Breast epithelium (tissue), 4 donors: ENCODE measurements around the gene GCGR. TPM values are rescaled to one million over a fixed set of nuclear protein-coding genes. Genes with fewer than 3 reads are reported as not detected.

Source experiments
- DNase-seq, 2 donors: peaks; one replicate each; pipeline ENCODE4 v3.0.0-alpha.2; 2019; ENCODE audit warnings: low spot score in 2 of 2
- H3K27ac ChIP-seq, 2 donors: fragments of 200-600 bp; sonication (generic) in 1 of 2; one replicate each; pipeline ENCODE4 v1.5.1; 2016 to 2019; ENCODE audit warnings: mild to moderate bottlenecking in 1 of 2
- H3K27me3 ChIP-seq, 2 donors: fragments of 200-600 bp; sonication (generic) in 1 of 2; one replicate each; pipeline versions ENCODE4 v1.5.1 to v1.6.0; 2017 to 2019; ENCODE audit warnings: control low read depth in 1 of 2, mild to moderate bottlenecking in 1 of 2
- H3K36me3 ChIP-seq: fragments of 200-600 bp; one replicate; pipeline ENCODE4 v1.5.1; 2019
- H3K4me1 ChIP-seq, 2 donors: fragments of 200-600 bp; sonication (generic); one replicate each; pipeline ENCODE4 v1.5.1; 2016 to 2019; ENCODE audit warnings: control low read depth in 1 of 2
- H3K4me3 ChIP-seq, 3 donors: fragments of 200-600 bp; sonication (generic); 1 replicate in 2 of 3; 2 replicates in 1 of 3; pipeline ENCODE4 v1.5.1; 2016 to 2019; ENCODE audit warnings: mild to moderate bottlenecking in 3 of 3, moderate library complexity in 2 of 3
- H3K9me3 ChIP-seq, 2 donors: fragments of 200-600 bp; sonication (generic) in 1 of 2; one replicate each; pipeline ENCODE4 v1.5.1; 2016 to 2019; ENCODE audit warnings: control low read depth in 1 of 2
- POLR2A ChIP-seq: fragments of 450-650 bp; IDR thresholded peaks from one replicate; pipeline ENCODE4 v1.6.1; 2016; ENCODE audit warnings: antibody characterized with exemption, mild to moderate bottlenecking, moderate library complexity
- POLR2AphosphoS5 ChIP-seq, 3 donors: sonication (generic); formaldehyde crosslinking; IDR thresholded peaks; one replicate each; pipeline ENCODE4 v1.6.1; 2017; ENCODE audit warnings: antibody characterized with exemption in 3 of 3
- intact Hi-C: fragments of 100-400 bp; cut with DNase I; formaldehyde crosslinking; loops from one replicate; pipeline ENCODE4 v1.15.1; 2023; ENCODE audit warnings: low total_unique reads
- total RNA-seq, 3 donors: library from RNA; depleted of rRNA; stranded (reverse); fragments of >200 nt; gene quantifications; one replicate each; pipeline ENCODE4 v1.1.0, GENCODE V29; 2016
- TF ChIP-seq, protein P1 (sequence below), 3 donors: fragments of 450-650 bp; IDR thresholded peaks; one replicate each; pipeline ENCODE4 v1.5.1; 2016 to 2017; ENCODE audit warnings: antibody characterized with exemption in 3 of 3, mild to moderate bottlenecking in 3 of 3, moderate library complexity in 3 of 3

The GCGR gene
- total RNA-seq, 3 donors from 2014 or later = not detected

GRCh38 chr17:81860756-81861568, 57.0 kb downstream of the GCGR start:
- H3K4me1 ChIP-seq = peaks cover 10 to 15% of the 10 kb centered on the region in 2 donors

GRCh38 chr17:81863123-81863675, 59.2 kb downstream of the GCGR start:
- Histone ChIP-seq H3K27me3 (no peaks in the 10 kb centered on the region), H3K36me3 (no peaks in the 10 kb centered on the region), H3K4me3 (no peak overlapping the region), H3K27ac (peak overlapping the region in 1 of 2 donors; percentile 33), H3K4me1 (peaks cover 10 to 20% of the 10 kb centered on the region in 2 donors), H3K9me3 (no peaks in the 10 kb centered on the region)
- intact Hi-C loops = no loop called here
- no peak for TF ChIP-seq POLR2A
- TF ChIP-seq, protein P1, sequence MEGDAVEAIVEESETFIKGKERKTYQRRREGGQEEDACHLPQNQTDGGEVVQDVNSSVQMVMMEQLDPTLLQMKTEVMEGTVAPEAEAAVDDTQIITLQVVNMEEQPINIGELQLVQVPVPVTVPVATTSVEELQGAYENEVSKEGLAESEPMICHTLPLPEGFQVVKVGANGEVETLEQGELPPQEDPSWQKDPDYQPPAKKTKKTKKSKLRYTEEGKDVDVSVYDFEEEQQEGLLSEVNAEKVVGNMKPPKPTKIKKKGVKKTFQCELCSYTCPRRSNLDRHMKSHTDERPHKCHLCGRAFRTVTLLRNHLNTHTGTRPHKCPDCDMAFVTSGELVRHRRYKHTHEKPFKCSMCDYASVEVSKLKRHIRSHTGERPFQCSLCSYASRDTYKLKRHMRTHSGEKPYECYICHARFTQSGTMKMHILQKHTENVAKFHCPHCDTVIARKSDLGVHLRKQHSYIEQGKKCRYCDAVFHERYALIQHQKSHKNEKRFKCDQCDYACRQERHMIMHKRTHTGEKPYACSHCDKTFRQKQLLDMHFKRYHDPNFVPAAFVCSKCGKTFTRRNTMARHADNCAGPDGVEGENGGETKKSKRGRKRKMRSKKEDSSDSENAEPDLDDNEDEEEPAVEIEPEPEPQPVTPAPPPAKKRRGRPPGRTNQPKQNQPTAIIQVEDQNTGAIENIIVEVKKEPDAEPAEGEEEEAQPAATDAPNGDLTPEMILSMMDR (IDR thresholded peaks at IDR 0.05) = no peak
- TF ChIP-seq POLR2AphosphoS5 (IDR thresholded peaks at IDR 0.05) = no peak
- no peak for DNase-seq

More at GRCh38 chr17:81860756-81861568, 57.0 kb downstream of the GCGR start:
- intact Hi-C loops = no loop called here
- Histone ChIP-seq H3K36me3 (no peaks in the 10 kb centered on the region), H3K27ac (peak overlapping the region; percentile 98), H3K27me3 (no peaks in the 10 kb centered on the region), H3K9me3 (no peaks in the 10 kb centered on the region), H3K4me3 (peak overlapping the region; percentile 93 to 100 (median 96))
- TF ChIP-seq POLR2A (peak; percentile 97), POLR2AphosphoS5 (IDR thresholded peaks at IDR 0.05) (peak; percentile 99 to 100 (median 100))
- TF ChIP-seq, protein P1 (IDR thresholded peaks at IDR 0.05) = peak; percentile 36 to 74 (median 57)
- DNase-seq = peak; percentile 99 to 100

Other genes with a start within 250 kb of the GCGR start
- gene NPLOC4, start 167.0 kb upstream of the GCGR start, total RNA-seq = 10 to 100 TPM; 56.0 to 69.0 (median 57.8) TPM
- gene TSPAN10, start 167.0 kb upstream of the GCGR start, total RNA-seq = 1 to 10 TPM in 2 of 3 donors, under 1 TPM in 1; 0.80 to 3.5 (median 2.6) TPM
- 1 to 10 TPM in 1 of 3 donors, not detected in 2; 1.9 TPM for gene PDE6G, start 147.6 kb upstream of the GCGR start, total RNA-seq
- gene OXLD1, start 137.5 kb upstream of the GCGR start, total RNA-seq = 10 to 100 TPM; 34.4 to 43.6 (median 42.6) TPM
- gene CCDC137, start 137.4 kb upstream of the GCGR start, total RNA-seq = 10 to 100 TPM in 2 of 3 donors, 1 to 10 TPM in 1; 8.6 to 14.4 (median 11.6) TPM
- gene ARL16, start 120.4 kb upstream of the GCGR start, total RNA-seq = 10 to 100 TPM; 34.9 to 44.2 (median 37.5) TPM
- 10 to 100 TPM; 61.0 to 75.0 (median 64.6) TPM for gene HGS, start 120.1 kb upstream of the GCGR start, total RNA-seq
- gene MRPL12, start 100.8 kb upstream of the GCGR start, total RNA-seq = 10 to 100 TPM; 18.4 to 32.3 (median 32.1) TPM
- 10 to 100 TPM in 2 of 3 donors, 1 to 10 TPM in 1; 9.8 to 28.0 (median 24.4) TPM for gene SLC25A10, start 91.9 kb upstream of the GCGR start, total RNA-seq
- gene MCRIP1, start 29.1 kb downstream of the GCGR start, total RNA-seq = 10 to 100 TPM; 51.2 to 81.0 (median 67.5) TPM
- gene PPP1R27, start 30.9 kb downstream of the GCGR start, total RNA-seq = not detected
- 100 to 1,000 TPM; 374 to 475 (median 466) TPM for gene P4HB, start 56.4 kb downstream of the GCGR start, total RNA-seq
- gene ARHGDIA, start 67.2 kb downstream of the GCGR start, total RNA-seq = 100 to 1,000 TPM in 2 of 3 donors, 10 to 100 TPM in 1; 67.0 to 135 (median 124) TPM
- 10 to 100 TPM; 37.4 to 69.5 (median 50.9) TPM for gene ALYREF, start 87.4 kb downstream of the GCGR start, total RNA-seq
- 100 to 1,000 TPM in 2 of 3 donors, 10 to 100 TPM in 1; 99.7 to 127 (median 117) TPM for gene ANAPC11, start 87.6 kb downstream of the GCGR start, total RNA-seq
- gene NPB, start 98.1 kb downstream of the GCGR start, total RNA-seq = 1 to 10 TPM in 1 of 3 donors, not detected in 2; 2.0 TPM
- 10 to 100 TPM; 22.9 to 69.4 (median 35.9) TPM for gene PCYT2, start 107.2 kb downstream of the GCGR start, total RNA-seq
- gene SIRT7, start 114.0 kb downstream of the GCGR start, total RNA-seq = 10 to 100 TPM; 20.6 to 27.2 (median 25.8) TPM
- gene MAFG, start 123.6 kb downstream of the GCGR start, total RNA-seq = 10 to 100 TPM; 12.3 to 15.2 (median 14.1) TPM
- 10 to 100 TPM in 2 of 3 donors, 1 to 10 TPM in 1; 3.0 to 30.2 (median 15.5) TPM for gene PYCR1, start 133.2 kb downstream of the GCGR start, total RNA-seq
- gene MYADML2, start 143.1 kb downstream of the GCGR start, total RNA-seq = not detected
- gene NOTUM, start 157.0 kb downstream of the GCGR start, total RNA-seq = under 1 TPM in 1 of 3 donors, not detected in 2; 0.29 TPM
- 10 to 100 TPM; 15.4 to 31.8 (median 17.9) TPM for gene ASPSCR1, start 173.5 kb downstream of the GCGR start, total RNA-seq
- gene CENPX, start 218.7 kb downstream of the GCGR start, total RNA-seq = 10 to 100 TPM; 79.5 to 94.7 (median 92.5) TPM
- 10 to 100 TPM in 2 of 3 donors, 1 to 10 TPM in 1; 8.0 to 18.7 (median 14.7) TPM for gene LRRC45, start 219.2 kb downstream of the GCGR start, total RNA-seq
- 10 to 100 TPM in 2 of 3 donors, 1 to 10 TPM in 1; 7.6 to 23.0 (median 16.1) TPM for gene RAC3, start 227.5 kb downstream of the GCGR start, total RNA-seq
- 100 to 1,000 TPM; 202 to 484 (median 228) TPM for gene DCXR, start 233.5 kb downstream of the GCGR start, total RNA-seq
- gene RFNG, start 247.7 kb downstream of the GCGR start, total RNA-seq = 10 to 100 TPM; 30.5 to 49.4 (median 31.8) TPM
- gene GPS1, start 247.7 kb downstream of the GCGR start, total RNA-seq = 10 to 100 TPM; 68.8 to 95.4 (median 94.4) TPM